GM19238 (cell line): ENCODE measurements around the gene MKRN2OS.

Source experiments
- DNase-seq: peaks from one replicate; pipeline ENCODE4 v3.0.0; 2011; ENCODE audit warnings: low spot score; ENCODE audit not compliant: insufficient read length

Gene MKRN2OS, protein sequence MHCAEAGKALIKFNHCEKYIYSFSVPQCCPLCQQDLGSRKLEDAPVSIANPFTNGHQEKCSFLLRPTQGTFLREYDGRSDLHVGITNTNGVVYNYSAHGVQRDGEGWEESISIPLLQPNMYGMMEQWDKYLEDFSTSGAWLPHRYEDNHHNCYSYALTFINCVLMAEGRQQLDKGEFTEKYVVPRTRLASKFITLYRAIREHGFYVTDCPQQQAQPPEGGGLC

DNA sequence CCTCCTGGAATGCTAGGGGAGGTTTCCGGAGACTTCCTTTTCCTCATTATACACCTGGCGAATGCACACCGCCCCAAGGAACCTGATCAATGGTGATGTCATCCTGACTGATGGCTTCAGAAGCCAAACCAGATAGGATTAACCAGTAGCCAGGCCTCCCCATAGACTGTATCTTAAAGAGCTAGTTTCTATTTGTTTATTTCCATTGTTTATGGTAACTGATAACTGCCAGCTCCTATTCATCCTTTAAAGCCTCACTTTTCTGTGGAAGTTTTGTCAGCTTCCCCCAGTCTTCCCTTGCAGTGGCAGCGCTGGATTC is at the start of gene MKRN2OS:
TSS of gene MKRN2OS (minus strand) at position 27 of the 319 bp plus-strand sequence. CDS start 35 bp downstream, outside the sequence.
- no peak for DNase-seq

DNA sequence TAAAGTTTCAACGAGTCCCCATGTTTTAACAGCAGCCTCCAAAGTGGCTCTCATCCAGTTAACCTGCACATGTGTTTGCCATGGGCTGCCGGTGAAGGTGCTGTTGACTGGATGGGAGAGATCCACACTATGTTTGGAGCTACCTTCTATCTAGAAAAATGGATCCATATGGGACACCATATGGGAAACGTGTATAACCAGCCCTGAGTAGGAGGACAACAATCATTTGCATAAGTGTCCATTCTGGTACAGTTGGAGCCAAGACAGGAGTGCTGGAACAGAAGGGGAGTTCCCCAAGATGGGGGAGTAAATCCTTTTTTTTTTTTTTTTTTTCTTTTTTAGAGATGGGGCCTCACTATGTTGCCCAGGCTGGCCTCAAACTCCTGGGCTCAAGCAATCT is 48.2 kb upstream of the MKRN2OS start:
- DNase-seq: no peak

DNA sequence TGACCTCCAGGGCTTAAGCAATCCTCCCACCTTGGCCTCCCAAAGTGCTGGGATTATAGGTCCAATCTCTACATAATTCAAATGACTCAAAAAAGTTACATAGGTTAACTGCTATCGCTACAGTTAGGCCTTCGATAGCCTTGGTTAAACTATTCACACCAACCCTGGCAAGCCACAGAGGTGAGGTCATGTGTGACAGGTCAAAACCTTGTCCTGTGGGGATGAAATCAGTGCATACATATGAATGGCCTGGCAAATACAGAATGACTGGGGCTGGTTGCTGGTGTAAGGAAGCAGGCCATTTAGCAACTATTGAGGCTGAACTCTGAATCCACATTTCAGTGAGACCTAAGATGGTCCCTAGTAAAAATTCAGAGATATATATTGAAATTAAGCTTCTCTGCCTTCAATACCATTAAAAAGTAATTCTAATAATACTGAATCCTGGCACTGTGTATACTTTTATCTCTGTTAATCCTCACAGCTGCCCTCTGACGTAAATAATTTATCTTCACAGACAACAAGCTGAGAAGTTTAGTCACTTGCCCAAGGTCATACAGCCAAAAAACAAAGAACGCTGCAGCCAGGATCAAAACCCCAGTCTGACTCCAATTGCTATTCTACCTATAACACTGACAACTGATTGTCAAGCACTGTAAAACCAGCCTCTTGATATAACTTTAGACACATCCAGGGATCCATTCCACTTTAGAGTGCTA is 46.9 kb upstream of the MKRN2OS start:
- DNase-seq: no peak

DNA sequence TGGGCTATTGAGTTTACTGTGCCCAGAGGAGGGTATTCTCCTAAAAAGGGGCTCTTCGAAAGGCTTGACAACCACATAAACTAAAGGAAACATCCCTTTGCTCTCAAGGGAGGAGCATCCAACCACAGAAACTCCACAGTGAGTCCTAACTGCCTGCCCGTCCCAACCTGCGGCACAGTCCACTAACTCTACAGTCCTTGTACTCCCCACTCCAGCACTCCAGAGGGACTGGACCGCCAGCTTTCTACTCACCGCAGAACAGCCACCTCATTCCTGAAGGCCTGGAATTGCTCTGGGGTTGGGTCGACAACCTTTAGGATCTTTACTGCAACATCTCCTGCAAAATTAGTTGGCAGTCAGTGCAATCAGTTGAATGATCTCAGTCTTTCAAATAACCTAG is 46.2 kb upstream of the MKRN2OS start:
- no peak for DNase-seq

DNA sequence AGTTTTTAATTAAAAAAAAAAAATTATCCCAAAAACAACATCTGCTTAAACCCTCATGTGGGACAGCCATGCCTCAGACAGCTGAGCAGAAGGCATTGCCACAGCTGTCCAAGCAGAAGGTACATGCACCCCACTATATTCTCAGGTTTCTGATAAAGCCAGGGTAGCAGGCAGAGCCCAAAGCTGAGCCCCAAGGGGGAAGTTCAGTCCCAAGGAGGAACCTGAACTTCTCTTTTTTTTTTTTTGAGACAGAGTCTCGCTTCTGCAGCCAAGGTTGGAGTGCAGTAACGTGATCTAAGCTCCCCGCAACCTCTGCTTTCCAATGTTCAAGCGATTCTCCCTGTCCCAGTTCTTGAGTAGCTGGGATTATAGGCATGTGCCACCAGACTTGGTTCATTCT is 44.8 kb upstream of the MKRN2OS start:
- DNase-seq: no peak

DNA sequence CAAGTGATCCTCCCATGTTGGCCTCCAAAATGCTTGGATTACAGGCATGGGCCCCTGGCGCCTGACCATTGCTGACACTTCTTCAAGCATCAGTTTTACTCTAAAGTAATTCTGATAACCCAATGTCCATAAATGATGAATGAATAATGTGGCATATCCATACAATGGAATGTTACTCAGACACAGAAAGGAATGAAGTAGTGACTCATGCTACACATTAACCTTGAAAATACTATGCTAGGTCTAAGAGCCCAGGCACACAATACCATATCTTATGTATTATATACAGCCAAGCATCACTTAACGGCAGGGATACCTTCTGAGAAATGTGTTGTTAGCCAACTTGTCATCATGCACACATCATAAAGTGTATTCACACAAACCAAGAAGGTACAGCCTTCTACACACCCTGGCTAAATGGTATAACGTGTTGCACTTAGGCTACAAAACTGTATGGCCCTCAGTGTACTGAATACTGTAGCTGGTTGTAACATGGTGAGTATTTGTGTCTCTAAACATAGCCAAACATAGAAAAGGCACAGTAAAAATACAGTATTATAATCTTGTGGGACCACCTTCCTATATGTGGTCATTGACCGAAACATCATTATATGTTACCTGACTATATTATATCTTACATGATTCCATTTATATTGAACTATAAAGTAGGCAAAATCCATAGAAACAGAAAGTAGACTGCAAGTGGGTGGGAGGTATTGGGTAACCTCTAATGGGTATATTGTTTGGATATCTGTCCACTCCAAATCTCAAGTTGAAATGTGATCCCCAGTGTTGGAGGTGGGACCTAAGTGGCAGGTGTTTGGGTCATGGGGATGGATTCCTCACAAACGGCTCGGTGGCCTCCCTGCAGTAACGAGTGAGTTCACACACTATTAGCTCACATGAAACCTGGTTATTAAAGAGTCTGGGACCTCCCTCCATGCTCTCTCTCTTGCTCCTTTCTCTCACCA is 43.0 kb upstream of the MKRN2OS start:
- DNase-seq: no peak

DNA sequence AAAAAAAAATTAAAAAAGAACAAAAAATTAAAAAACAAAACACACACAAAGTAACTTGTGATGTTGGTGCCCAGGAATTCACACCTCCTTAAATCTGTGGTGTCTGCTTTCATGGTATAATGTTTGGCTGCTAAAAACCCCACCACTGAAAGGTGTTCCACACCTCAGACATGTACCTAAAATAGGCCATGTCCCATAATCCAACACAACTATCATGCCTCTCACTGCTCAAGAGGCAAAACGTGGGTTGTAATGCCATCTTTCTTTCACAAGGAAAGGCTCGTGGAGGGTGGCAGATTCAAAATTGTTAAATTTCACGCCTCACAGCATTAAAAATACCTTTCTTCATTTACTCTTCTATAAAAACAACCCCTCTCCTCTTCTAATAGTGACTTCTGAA is 41.1 kb upstream of the MKRN2OS start:
- DNase-seq: no peak

DNA sequence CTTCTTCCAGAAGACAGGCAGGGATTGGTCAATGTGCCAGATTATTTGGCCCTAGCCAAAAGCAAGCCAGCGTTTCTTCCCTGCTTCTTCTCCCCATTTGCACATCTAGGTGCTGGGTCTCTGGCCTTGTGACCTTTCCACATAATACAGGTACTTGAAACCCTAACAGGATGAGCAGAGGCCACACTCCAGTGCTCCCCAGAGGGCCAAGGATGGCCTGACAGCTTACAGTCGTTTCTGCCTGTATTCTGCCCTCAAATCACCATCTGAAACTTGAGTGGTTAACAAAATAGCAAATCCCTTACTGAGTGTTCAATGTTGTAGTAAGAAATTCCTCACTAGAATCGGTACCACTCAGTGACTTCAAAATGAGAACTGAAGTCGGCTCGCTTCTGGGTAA is 40.7 kb upstream of the MKRN2OS start:
- DNase-seq: peak; percentile 31

DNA sequence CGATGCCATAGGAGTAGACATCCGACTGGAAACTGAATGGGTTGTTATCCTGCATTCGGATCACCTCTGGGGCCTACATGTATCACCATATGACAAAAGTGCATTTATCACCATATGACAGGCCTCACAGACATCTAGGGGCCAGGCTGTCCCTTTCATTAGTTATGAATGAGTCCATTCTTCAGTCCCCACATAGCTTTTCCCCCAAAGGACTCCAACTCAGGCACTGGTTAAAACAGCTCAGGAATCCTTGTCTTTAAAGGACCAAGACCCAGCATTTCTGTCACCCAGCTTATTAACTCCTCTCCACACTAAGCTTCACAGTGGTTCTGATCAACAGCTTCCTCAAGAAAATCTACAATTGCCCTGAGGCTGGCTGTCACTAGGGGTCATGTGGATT is 39.9 kb upstream of the MKRN2OS start:
- no peak for DNase-seq

DNA sequence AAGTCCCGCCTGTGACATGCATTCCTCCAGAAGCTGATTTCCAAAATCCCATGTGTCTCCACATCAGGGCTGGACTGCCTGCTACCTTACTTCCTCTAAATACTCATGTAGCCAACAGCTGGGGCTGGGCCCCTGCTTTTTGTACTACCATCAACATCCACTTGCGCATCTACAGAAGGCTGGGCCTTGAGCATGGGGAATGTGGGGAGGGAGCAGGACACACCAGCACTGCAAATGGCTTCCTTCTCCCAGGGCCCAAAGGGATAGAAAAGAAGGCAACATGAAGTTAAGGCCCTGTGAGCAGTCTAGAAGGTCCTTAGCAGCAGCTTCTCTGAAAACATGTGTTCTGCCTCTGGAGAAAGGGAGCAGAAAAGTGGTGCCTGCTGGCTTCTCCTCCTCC is 38.8 kb upstream of the MKRN2OS start:
- DNase-seq: no peak

DNA sequence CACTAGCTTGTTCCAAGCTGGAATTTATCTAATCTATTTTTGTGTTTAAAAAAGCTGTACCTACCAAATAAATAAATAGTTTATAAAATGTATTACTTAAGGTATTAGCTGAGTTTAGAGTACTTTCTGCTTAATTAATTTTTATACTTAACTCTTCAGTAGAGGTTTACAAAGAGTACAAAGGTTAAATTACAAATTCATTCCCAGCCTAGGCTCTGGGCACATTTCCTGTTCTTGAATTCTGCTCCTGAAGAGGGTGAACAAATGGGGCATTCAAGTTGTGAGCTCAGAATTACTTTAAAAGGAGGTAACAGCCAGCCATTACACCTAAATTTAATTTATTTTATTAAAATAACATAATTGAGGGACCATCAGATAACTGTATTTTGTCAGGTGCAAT is 38.0 kb upstream of the MKRN2OS start:
- no peak for DNase-seq

DNA sequence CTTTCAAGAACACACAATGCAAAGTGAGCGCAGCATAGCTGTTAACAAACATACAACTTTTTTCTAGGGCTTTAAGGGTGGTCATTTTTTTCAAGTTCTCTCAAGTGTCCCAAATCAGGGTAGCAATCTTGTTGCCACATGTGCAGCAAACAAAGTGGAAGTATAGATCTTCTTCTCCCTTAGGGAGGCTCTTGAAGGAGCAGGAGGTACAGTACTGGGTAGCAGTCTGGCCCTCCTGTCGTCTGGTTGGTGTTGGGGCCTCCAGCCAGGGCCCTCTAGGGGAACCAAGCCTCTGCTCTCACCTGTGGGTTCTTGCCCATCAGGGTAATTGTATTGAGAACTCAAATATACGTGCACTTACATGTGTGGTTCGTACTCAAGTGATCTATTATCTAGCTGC is 37.4 kb upstream of the MKRN2OS start:
- DNase-seq: no peak

DNA sequence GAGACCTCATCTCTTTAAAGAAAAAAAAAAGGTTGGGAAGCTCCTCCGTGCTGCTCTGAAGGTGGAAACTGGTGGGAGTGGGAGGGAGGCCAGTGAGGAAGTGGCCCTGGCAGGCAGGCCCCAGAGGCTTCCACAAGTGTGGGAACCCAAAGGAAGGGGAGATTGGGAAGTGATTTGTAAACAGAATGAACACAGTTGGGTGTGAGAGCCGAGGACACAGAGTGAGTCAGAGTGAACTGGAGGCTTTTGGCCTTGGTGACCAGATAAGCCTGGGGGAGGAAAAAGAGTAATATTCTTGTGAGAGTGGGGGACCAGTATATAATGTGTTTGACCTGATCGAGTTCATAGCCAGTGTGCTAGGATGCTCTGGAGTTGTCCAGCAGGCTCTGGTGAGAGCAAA is 34.6 kb upstream of the MKRN2OS start:
- no peak for DNase-seq

DNA sequence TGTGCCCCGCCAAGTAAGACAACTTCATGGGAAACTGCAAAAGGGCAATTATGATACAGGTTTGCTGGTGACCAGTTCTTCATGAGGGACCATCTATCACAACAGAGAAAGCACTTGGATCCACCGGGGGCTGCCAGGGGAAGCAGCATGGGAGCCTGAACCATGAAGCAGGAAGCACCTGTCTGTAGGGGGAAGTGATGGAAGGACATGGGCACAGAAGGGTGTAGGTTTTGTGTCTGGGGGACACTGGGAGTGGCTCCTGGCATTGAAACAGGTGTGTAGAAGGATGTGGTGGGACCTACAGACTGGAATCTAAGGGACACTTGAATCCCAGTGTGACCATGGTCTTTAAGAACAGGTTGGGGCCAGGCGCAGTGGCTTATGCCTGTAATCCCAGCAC is 34.2 kb upstream of the MKRN2OS start:
- no peak for DNase-seq

DNA sequence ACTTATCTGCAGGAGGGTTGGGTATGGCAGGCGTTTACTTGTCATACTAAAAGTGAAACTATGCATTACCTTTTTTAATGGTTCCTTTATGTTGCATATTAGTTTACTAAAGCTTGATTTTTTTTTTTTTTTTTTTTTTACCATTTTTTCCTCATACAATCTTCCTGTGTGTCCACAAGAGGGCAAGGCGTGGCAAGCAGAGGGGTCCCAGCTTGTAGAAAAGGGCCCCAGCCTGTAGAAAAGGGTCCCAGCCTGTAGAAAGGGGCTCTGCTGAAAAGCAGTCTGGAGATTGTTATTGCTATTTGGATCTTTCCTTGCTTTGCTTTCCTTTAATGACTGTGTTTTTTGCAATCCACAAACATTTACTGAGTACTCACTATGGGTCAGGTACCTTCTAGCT is 33.4 kb upstream of the MKRN2OS start:
- DNase-seq: no peak

DNA sequence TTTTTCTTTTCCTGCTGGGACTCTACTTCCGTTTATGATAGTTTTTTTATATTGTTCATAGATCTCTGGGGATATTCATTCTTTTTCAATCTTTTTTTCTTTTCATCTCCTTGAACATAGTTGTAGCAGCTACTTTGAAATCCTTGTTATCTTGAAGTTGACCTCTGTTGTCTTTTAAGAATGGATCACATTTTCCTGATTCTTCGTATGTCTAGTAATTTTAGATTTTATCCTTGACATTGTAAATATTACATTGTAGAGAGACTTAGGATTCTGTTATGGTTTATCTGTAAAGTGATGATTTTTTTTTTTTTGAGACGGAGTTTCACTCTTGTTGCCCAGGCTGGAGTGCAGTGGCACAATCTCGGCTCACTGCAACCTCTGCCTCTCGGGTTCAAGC is 32.1 kb upstream of the MKRN2OS start:
- no peak for DNase-seq

DNA sequence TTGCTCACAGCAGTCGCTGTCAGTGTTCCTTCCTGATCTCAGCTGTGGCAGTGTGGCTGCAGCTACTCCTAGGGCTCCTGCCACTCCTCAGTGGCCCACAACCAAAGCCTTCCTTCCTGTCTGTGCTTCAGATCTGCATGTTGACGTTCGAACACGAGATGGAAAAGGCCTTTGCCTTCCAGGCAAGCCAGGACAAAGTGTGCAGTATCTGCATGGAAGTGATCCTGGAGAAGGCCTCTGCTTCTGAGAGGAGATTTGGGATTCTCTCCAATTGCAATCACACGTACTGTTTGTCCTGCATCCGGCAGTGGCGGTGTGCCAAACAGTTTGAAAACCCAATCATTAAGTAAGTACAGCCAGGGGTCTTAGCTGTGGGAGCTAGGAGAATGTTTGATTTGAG is 29.4 kb upstream of the MKRN2OS start:
- no peak for DNase-seq

DNA sequence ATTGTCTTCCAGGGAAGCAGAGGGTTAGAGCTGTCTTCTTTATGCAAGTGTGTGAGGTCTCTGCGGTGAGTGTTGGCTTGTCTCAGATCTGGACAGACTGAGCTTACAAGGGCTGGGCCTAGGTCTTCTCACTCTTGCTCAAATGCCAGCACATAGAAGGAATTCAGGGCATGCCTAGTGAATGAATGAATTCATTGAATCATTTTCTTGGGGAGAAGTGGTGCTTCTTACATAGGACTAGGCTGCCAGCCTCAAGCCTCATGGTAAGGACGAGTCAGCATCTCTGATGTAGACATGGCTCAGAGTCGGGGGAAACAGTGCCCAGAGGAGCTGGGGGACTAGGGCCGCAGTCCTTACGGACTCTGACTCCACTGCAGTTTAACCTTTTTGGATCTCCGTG is 28.8 kb upstream of the MKRN2OS start:
- DNase-seq: no peak

DNA sequence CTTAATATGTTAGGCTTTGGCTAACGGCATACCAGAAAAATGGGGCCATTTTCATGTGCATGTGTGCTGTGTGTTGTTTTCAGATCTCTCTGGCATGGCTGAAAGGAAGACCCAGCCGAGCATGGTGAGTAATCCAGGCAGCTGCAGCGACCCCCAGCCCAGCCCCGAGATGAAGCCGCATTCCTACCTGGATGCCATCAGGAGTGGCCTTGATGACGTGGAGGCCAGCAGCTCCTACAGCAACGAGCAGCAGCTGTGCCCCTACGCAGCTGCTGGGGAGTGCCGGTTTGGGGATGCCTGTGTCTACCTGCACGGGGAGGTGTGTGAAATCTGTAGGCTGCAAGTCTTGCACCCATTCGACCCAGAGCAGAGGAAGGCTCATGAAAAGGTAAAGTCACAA is 26.7 kb upstream of the MKRN2OS start:
- no peak for DNase-seq

DNA sequence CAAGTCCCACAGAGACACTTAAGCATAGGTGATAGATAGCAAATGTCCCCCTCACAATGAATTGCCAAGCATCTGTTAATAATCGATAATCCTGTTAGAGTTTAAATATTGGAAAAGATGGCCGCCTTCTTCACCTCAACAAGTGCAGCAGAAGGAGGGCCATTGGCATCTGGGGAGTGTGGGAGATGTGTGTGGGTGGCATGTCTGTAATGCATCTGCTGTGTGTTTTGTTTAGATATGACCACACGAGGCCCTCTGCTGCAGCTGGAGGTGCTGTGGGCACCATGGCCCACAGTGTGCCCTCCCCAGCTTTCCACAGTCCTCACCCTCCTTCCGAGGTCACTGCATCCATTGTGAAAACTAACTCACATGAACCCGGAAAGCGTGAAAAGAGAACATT is 24.5 kb upstream of the MKRN2OS start:
- DNase-seq: no peak

DNA sequence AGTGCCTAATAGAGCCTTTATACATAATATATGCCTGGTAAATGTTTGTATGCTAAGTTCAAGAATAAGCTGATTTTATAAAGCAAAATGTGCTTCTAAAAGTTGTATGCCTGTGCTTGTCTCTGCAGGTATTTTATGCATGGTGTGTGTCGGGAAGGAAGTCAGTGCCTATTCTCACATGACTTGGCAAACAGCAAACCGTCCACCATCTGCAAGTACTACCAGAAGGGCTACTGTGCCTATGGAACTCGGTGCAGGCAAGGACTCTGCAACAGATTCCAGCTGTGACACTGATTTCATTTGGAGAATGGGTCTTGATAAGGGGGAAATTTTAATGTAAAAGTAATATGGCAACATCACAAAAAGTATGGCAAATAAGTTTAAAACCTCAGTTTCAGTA is 23.4 kb upstream of the MKRN2OS start:
- DNase-seq: no peak

DNA sequence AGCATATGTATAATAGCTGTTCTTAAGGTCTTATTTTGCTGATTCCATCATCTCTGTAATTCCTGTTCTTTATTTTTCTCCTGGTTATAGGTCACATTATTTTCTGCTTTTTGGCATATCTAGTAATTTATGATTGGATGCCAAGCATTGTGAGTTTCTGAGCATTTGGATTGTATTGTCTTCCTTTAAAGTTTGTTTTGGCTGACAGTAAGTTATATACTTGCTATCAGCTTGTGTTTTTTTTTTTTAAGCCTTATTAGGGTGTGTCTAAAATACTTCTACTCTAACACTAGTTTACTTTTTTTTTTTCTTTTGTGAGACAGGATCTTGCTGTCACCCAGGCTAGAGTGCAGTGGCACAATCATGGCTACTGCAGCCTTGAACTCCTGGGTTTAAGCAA is 21.7 kb upstream of the MKRN2OS start:
- DNase-seq: no peak
